Neural progenitor cell (in vitro differentiated cells): ENCODE results near the gene FTCD. TPM values are rescaled to one million over a fixed set of nuclear protein-coding genes. Genes with fewer than 3 reads are reported as not detected.

ENCODE experiments used
- DNase-seq: peaks from one replicate; pipeline ENCODE4 v3.0.0-alpha.2; 2016; ENCODE audit warnings: low spot score
- H2AFZ ChIP-seq: fragments of 200-600 bp; sonication (generic); replicated peaks from 2 replicates; pipeline ENCODE4 v1.6.1; 2016; ENCODE audit warnings: antibody characterized with exemption
- H3F3A ChIP-seq: fragments of 200-600 bp; sonication (generic); 2 replicates; pipeline ENCODE4 v1.6.1; 2016; ENCODE audit warnings: antibody characterized with exemption, low read depth
- H3K27ac ChIP-seq: fragments of 200-600 bp; sonication (generic); 2 replicates; pipeline ENCODE4 v1.5.1; 2016; ENCODE audit warnings: mild to moderate bottlenecking
- H3K27me3 ChIP-seq: fragments of 200-600 bp; sonication (generic); 2 replicates; pipeline ENCODE4 v1.6.1; 2016; ENCODE audit warnings: mild to moderate bottlenecking, moderate library complexity
- H3K36me3 ChIP-seq: fragments of 200-600 bp; sonication (generic); 2 replicates; pipeline ENCODE4 v1.5.1; 2016
- H3K4me1 ChIP-seq: fragments of 200-600 bp; sonication (generic); 2 replicates; pipeline ENCODE4 v1.6.1; 2016; ENCODE audit warnings: mixed run types
- H3K4me2 ChIP-seq: fragments of 200-600 bp; sonication (generic); 2 replicates; pipeline ENCODE4 v1.6.1; 2016
- H3K4me3 ChIP-seq: fragments of 200-600 bp; sonication (generic); 2 replicates; pipeline ENCODE4 v1.5.1; 2016
- H3K79me2 ChIP-seq: fragments of 200-600 bp; sonication (generic); 2 replicates; pipeline ENCODE4 v1.6.1; 2016; ENCODE audit warnings: low read depth
- H3K9ac ChIP-seq: fragments of 200-600 bp; sonication (generic); 2 replicates; pipeline ENCODE4 v1.6.1; 2016
- H3K9me3 ChIP-seq: fragments of 200-600 bp; sonication (generic); 2 replicates; pipeline ENCODE4 v1.5.1; 2016; ENCODE audit warnings: low read depth
- H4K20me1 ChIP-seq: fragments of 200-600 bp; sonication (generic); 2 replicates; pipeline ENCODE4 v1.6.1; 2016; ENCODE audit warnings: low read depth
- H3K27ac Mint-ChIP-seq: 3 replicates; pipeline ENCODE4 v1.8.0; 2021; ENCODE audit warnings: mixed read lengths
- H3K27me3 Mint-ChIP-seq: 2 replicates; pipeline ENCODE4 v1.8.0; 2022; ENCODE audit warnings: low read depth, mild to moderate bottlenecking, inconsistent platforms, moderate library complexity, mixed read lengths; ENCODE audit not compliant: insufficient read depth
- H3K36me3 Mint-ChIP-seq: 3 replicates; pipeline ENCODE4 v1.8.0; 2021; ENCODE audit warnings: mixed read lengths
- H3K4me1 Mint-ChIP-seq: 3 replicates; pipeline ENCODE4 v1.8.0; 2021; ENCODE audit warnings: mixed read lengths
- H3K4me3 Mint-ChIP-seq: 3 replicates; pipeline ENCODE4 v1.8.0; 2021; ENCODE audit warnings: mild to moderate bottlenecking, moderate library complexity, mixed read lengths
- H3K9me3 Mint-ChIP-seq: 3 replicates; pipeline ENCODE4 v1.8.0; 2020; ENCODE audit warnings: mixed read lengths
- EZH2 ChIP-seq: fragments of 200-600 bp; sonication (generic); IDR thresholded peaks from 2 replicates; pipeline ENCODE4 v1.6.1; 2017; ENCODE audit warnings: antibody characterized with exemption, mild to moderate bottlenecking, moderate library complexity
- EZH2phosphoT487 ChIP-seq: fragments of 200-600 bp; sonication (generic); IDR thresholded peaks from 2 replicates; pipeline ENCODE4 v1.6.1; 2017; ENCODE audit warnings: antibody characterized with exemption
- total RNA-seq: library from RNA; depleted of rRNA; stranded (reverse); fragments of >200 nt; gene quantifications from 2 replicates; pipeline ENCODE4 v1.2.3, GENCODE V29; 2015; ENCODE audit warnings: low replicate concordance
- TF ChIP-seq, protein P1 (sequence below): fragments of 200-600 bp; sonication (generic); IDR thresholded peaks from 2 replicates; pipeline ENCODE4 v1.5.1; 2017; ENCODE audit warnings: antibody characterized with exemption, mild to moderate bottlenecking

The FTCD gene
- total RNA-seq, 1 donor from 2014 or later = not detected

DNA sequence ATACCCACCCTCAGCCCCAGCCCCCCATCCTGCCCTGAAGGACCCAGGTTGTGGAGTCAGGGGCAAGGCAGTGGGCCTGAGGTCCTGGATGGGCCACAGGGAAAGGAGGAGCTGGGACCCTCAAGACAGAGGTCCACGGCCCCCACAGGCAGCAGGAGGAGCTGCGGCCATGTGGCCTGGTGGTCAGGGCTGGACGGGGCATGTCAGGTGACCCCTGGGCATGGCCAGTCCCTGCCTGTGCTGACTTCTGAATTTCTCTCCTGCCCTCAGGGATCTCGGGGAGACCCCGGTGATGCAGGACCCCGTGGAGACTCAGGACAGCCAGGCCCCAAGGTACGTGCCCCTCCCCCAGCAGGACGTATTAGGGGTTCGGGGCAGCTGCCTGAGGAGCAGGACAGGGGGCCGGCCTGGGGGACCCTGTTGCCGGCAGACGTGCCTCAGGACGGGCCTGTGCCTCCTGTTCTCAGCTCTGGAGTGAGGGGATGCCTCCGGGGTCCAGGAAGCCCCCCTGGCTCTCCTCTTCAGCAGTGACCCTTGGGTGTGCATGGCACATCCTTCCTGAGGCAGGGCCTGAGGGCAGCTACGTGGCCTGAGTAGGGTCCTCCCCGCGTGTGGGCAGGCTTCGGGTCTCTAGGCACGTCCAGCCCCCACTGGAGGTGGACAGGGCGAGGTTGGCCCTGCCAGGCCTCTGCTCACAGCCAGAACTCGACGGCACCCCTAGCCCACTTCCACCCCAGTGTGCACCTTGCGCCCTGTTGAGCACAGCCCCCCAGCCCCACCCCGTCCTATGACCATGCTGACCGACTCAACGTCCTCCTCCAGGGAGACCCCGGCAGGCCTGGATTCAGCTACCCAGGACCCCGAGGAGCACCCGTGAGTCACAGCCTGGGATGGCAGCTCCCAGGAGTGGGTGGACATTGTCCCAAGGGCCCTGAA, 33.8 kb downstream of the FTCD start:
- Histone ChIP-seq H3K4me3 (no peak overlapping the region), H3K27me3 (no peaks in the 10 kb centered on the region), H2AFZ (no peak overlapping the region), H3K36me3 (no peaks in the 10 kb centered on the region), H4K20me1 (no peaks in the 10 kb centered on the region), H3K79me2 (no peaks in the 10 kb centered on the region), H3K4me1 (no peaks in the 10 kb centered on the region), H3F3A (no peaks in the 10 kb centered on the region), H3K27ac (no peak overlapping the region), H3K4me2 (no peak overlapping the region), H3K9ac (no peak overlapping the region), H3K9me3 (no peaks in the 10 kb centered on the region)
- TF ChIP-seq EZH2phosphoT487 = no peak
- TF ChIP-seq, protein P1, sequence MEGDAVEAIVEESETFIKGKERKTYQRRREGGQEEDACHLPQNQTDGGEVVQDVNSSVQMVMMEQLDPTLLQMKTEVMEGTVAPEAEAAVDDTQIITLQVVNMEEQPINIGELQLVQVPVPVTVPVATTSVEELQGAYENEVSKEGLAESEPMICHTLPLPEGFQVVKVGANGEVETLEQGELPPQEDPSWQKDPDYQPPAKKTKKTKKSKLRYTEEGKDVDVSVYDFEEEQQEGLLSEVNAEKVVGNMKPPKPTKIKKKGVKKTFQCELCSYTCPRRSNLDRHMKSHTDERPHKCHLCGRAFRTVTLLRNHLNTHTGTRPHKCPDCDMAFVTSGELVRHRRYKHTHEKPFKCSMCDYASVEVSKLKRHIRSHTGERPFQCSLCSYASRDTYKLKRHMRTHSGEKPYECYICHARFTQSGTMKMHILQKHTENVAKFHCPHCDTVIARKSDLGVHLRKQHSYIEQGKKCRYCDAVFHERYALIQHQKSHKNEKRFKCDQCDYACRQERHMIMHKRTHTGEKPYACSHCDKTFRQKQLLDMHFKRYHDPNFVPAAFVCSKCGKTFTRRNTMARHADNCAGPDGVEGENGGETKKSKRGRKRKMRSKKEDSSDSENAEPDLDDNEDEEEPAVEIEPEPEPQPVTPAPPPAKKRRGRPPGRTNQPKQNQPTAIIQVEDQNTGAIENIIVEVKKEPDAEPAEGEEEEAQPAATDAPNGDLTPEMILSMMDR = no peak
- TF ChIP-seq EZH2 = no peak
- Mint-ChIP-seq H3K36me3 (peaks cover 2% of the 10 kb centered on the region), H3K27me3 (no peaks in the 10 kb centered on the region), H3K4me1 (no peaks in the 10 kb centered on the region), H3K9me3 (no peaks in the 10 kb centered on the region), H3K27ac (no peak overlapping the region), H3K4me3 (no peak overlapping the region)
- no peak for DNase-seq

DNA sequence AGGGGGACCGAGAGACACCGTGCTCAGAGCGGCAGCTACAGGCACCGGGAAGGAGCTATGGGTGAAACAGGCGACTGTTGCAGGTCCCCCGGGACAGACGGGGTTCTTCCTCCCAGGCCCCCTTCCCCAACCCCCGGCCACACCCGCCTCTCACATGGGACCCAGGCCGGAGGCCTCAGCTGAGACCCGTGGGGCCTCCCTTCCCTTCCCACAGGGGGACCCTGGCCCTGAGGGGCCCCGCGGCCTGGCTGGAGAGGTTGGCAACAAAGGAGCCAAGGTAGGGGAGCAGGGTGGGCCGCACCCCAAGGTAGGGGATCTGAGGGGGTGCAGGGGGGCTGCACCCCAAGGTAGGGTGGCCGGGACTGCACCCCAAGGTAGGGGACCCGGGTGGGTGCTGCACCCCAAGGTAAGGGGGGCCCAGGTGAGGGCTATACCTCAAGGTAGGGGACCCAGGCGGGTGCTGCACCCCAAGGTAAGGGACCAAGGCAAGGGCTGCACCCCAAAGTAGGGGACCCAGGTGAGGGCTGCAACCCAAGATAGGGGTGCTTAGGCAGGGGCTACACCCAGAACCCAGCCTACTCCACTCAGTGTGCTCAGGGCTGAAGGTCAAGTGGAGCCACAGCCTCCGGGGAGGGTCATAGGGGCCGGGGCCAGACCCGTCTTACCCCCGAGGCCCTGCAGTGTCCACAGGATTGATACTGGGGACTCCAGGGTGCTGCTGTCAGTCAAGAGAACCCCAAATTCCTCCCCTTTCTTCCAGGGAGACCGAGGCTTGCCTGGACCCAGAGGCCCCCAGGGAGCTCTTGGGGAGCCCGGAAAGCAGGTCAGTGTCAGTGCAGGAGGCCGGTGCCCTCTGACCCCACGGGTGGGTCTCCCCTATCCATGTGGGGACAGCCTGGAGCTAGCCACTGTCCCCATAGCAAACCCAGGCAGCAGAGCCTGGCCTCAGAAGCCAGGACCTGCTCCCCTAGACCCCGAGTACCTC, 34.8 kb downstream of the FTCD start:
- H3K27ac ChIP-seq = no peak overlapping the region
- H3K9ac ChIP-seq = no peak overlapping the region
- TF ChIP-seq EZH2phosphoT487 (no peak), EZH2 (no peak)
- TF ChIP-seq, protein P1 = no peak
- no peaks in the 10 kb centered on the region for H3F3A ChIP-seq
- H3K27me3 Mint-ChIP-seq = no peaks in the 10 kb centered on the region
- H3K4me2 ChIP-seq = no peak overlapping the region
- H3K4me1 Mint-ChIP-seq = no peaks in the 10 kb centered on the region
- H3K4me1 ChIP-seq = no peaks in the 10 kb centered on the region
- no peaks in the 10 kb centered on the region for H3K27me3 ChIP-seq
- H3K4me3 Mint-ChIP-seq = no peak overlapping the region
- no peak overlapping the region for H2AFZ ChIP-seq
- no peaks in the 10 kb centered on the region for H3K79me2 ChIP-seq
- no peaks in the 10 kb centered on the region for H3K9me3 Mint-ChIP-seq
- H3K27ac Mint-ChIP-seq = no peak overlapping the region
- no peaks in the 10 kb centered on the region for H3K36me3 ChIP-seq
- no peak overlapping the region for H3K4me3 ChIP-seq
- no peak for DNase-seq
- H3K36me3 Mint-ChIP-seq = peaks cover 2% of the 10 kb centered on the region
- H4K20me1 ChIP-seq = no peaks in the 10 kb centered on the region
- no peaks in the 10 kb centered on the region for H3K9me3 ChIP-seq

DNA sequence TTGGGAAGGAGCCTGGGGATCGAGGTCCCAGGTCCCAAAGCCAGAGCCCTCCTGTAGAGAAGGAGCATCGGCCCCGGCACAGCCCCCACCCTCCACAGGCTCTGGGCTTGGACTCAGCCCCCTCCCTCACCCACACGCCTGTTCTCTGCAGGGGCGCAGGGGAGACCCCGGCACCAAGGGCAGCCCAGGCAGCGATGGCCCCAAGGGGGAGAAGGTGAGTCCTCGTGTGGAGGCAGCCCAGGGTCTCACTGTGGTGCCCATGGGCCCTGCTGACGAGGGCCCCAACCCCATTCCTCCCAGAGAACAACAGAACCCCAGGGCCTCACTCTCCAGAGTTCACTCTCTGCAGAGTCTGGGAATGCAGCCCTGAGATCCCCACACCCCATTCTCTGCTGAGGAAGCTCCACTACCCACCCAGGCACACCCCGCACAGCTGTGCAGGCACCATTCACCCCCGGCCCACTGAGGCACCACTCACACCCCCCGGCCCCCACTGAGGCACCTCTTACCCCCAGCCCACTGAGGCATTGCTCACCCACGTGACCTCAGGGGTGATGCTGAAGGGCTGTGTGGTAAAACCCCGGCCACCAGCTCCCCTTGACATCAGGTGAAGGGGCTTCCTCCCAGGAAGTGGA, 35.6 kb downstream of the FTCD start:
- Histone ChIP-seq H3K9me3 (no peaks in the 10 kb centered on the region), H3K4me2 (no peak overlapping the region), H3K9ac (no peak overlapping the region), H3K4me1 (no peaks in the 10 kb centered on the region), H3K4me3 (no peak overlapping the region), H3K27ac (no peak overlapping the region), H3F3A (no peaks in the 10 kb centered on the region), H4K20me1 (no peaks in the 10 kb centered on the region), H2AFZ (no peak overlapping the region), H3K27me3 (no peaks in the 10 kb centered on the region), H3K36me3 (no peaks in the 10 kb centered on the region), H3K79me2 (no peaks in the 10 kb centered on the region)
- no peaks in the 10 kb centered on the region for H3K27me3 Mint-ChIP-seq
- peaks cover 4% of the 10 kb centered on the region for H3K36me3 Mint-ChIP-seq
- H3K27ac Mint-ChIP-seq = no peak overlapping the region
- H3K4me1 Mint-ChIP-seq = no peaks in the 10 kb centered on the region
- no peak for DNase-seq
- TF ChIP-seq EZH2 = no peak
- TF ChIP-seq EZH2phosphoT487 = no peak
- TF ChIP-seq, protein P1 = no peak
- H3K9me3 Mint-ChIP-seq = no peaks in the 10 kb centered on the region
- no peak overlapping the region for H3K4me3 Mint-ChIP-seq
